Stimulated activated CD4-positive, alpha-beta T cell treated with anti-CD3 and anti-CD28 coated beads, TNF-alpha, amount 100 ng/mL, for 1 hour (primary cell): ENCODE measurements around the gene PADI2.

Experiments
- DNase-seq, 3 donors: peaks; one replicate each; pipeline ENCODE4 v3.0.0-alpha.2; 2020; ENCODE audit warnings: low read depth in 3 of 3, low spot score in 1 of 3

The PADI2 gene

DNA sequence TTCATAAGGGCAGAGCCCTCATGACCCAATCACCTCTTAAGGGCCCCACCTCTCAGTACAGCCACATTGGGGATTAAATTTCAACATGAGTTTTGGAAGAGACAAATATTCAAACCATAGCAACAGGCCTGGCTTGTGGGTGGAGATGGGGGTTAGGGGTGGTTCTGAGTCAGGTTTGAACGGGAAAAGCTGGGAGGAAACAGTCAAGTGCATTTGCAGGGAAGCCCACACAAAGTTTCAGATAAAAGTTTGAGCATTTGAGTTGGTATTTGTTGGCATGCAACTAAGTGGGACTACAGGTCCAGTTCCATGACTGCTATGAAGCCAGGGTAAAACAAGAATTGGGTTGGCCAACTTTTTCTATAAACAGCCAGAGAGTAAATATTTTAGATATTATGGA lies 21.0 kb upstream of the PADI2 start:
- no peak for DNase-seq

DNA sequence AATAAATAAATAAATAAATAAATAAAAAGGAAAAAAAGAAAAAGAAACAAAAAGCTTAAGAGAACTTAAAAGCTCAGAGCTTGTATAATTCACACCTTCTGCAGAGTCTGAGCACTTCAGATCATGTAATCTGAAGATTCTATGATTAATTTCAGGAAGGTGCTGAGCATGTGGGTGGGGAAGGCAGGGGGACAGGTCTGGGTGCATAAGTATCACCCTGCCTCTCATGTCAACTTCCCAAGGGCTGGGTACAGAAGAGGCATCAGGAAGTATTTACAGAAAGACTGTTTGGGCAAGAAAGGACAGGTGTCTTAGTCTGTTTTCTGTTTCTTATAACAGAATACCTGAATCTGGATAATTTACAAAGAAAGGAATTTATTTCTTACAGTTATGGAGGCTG lies 20.4 kb upstream of the PADI2 start:
- DNase-seq = no peak

DNA sequence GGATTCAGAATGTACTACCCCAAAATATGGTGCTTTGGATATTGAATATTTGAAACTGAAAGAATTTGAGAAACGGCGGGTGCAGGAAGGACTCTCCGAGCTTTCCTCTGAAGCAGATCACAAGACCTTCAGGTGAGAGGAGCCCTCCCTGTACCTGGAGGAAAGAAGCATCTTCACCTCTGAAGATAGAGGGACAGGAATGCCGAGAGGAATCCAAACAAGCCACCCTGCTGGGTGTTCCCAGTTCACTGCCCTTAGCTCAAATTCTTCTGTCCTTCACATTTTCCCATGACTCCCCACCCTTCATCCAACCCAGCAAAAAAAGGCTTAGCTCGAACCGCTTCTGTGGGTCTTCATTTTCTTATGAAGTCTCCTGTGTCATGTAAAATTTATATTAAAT lies 18.2 kb upstream of the PADI2 start:
- no peak for DNase-seq

DNA sequence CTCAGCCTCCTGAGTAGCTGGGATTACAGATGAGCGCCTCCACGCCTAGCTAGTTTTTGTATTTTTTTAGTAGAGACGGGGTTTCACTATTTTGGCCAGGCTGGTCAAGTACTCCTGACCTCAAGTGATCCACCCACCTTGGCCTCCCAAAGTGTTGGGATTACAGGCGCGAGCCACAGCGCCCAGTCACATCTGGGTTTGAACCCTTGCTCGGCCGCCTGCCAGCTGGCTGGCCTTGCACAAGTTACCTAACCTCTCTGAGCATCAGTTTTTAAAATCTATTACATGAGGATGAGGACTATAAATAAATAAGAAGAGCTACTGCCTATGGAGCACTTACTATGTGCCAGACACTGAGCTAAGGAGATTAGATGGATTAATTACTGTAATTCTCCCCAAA lies 17.7 kb upstream of the PADI2 start:
- DNase-seq = no peak

DNA sequence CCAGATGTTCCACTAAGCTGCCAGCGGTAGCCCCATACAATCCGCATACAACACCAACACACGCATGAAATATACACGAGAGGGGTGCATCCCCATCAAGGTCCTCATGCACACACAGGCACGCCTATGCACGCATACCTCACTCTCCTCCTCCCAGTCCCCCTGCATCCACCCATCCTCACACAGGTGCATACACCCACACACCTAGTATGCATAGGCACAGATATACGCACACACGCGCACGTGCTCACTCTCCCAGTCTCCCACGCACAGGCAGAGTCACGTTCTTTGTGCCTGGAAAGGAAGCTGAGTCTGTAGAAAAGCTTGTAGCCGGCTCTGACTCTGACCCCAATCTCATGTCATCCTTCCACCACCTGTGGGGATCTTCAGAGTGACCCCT lies 16.9 kb upstream of the PADI2 start:
- no peak for DNase-seq

DNA sequence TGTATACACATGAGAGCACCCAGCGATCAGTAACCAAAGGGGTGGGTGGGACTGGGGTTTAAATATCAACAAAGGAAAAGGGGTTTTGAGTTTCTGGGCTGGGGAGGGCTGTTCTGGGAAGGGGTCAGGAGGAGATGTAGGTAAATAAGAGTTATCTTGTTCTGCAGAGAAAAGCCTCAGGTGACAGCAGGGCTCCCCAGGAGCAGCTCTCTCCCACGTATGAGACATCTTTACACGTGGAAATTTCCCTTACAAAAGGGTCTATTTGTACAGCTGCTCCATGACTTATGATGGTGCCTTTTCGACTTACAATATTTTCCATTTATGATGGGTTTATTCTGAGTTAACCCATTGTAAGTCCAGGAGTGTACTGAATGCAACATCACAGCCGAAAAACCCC lies 16.3 kb upstream of the PADI2 start:
- no peak for DNase-seq

DNA sequence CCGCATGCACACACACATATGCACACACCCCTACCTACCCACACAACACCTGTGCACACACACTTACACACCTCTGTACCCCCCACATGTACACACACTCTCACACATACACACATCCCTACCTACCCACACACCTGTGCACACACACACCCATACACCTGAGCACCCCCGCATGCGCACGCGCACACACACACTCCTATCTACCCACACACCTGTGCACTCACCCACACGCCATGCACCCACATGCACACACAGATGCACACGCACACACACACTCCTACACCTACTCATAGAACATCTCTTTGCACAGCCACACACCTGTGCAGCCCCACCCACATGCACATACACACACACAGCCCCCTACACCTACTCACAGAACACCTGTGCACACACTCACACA lies 15.5 kb upstream of the PADI2 start:
- DNase-seq = no peak

DNA sequence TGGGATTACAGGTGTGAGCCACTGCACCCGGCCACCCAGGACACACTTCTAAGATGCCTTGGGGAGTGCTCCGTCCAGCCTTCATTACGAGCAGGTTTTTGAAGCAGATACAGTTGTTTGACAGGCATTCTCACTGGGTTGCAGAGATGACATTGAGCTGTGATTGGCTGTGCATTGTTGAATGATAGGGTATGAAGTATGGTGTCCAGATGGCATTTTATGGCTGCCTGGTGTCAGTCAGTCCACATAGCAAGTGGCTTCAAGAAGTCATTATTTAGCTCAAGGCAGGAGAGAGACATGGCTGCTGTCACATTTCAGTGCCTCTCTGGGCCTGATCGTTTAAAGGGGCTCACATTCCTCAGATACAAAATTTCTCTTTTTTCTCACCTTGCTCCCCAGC lies 14.8 kb upstream of the PADI2 start:
- DNase-seq = no peak

DNA sequence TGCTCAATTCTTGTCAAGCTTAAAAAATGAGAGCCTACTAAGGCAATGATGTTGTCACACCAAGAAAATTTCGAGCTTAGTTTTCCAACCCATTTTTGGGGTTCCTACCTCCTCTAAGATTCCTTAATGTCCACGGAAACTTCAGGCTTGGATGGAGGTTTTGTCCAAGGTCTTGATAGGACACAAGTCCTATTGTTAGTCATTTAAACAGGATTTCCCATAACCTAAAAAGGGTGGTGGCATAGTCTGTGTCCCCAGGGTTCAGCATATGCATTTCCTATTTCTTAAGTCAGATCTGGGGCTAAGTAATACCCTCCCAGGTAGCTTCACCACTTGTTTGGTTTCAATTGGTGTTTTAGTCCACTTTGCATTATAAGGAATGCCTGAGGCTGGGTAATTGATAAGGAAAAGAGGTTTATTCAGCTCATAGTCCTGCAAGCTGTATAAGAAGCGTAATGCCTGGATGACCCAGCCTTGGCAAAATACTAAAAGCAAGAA lies 10.9 kb upstream of the PADI2 start:
- no peak for DNase-seq

DNA sequence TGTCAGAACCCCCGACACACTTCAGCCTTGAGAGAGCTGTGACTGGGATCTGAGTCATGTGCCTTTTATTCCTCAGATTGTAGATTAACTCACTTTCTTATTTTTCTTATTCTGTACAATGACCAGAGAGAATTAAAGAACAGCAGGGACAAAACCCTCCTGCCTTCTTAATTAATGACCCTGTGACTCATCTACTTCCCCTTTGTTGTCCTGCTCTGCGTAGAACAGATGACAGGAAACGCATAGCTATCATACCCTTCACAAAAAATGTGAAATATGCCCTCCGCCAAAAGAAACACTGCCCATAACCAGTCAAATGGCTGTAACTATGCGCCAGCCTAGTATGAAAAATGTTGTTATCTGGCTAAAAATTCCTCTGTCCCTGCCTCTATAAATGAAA lies 9.1 kb upstream of the PADI2 start:
- no peak for DNase-seq

DNA sequence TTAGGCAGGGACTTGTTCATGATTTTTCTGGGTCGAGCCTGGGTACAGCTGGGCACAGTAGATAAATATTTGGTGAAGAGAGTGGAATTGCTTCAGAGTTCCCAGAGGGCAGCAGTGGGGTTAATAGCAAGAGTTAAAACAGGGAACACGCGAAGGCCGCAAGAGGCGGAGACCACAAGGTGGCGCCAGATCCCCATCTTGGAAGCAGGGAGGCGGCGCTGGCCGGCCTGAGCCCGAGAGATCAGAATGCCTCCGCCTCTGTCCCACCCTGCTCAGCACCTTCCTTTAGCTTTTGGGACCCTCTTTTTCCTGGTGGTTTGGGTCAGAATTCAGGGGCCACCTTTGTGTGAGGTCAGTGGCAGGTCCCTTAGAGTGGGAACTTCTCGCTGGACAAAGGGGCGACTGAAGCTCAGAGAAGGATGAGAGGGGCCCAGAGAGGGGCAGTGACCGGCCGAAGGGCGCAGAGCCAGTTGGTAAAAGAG lies 6.5 kb upstream of the PADI2 start:
- peak; percentile 50 to 87 (median 65) for DNase-seq

DNA sequence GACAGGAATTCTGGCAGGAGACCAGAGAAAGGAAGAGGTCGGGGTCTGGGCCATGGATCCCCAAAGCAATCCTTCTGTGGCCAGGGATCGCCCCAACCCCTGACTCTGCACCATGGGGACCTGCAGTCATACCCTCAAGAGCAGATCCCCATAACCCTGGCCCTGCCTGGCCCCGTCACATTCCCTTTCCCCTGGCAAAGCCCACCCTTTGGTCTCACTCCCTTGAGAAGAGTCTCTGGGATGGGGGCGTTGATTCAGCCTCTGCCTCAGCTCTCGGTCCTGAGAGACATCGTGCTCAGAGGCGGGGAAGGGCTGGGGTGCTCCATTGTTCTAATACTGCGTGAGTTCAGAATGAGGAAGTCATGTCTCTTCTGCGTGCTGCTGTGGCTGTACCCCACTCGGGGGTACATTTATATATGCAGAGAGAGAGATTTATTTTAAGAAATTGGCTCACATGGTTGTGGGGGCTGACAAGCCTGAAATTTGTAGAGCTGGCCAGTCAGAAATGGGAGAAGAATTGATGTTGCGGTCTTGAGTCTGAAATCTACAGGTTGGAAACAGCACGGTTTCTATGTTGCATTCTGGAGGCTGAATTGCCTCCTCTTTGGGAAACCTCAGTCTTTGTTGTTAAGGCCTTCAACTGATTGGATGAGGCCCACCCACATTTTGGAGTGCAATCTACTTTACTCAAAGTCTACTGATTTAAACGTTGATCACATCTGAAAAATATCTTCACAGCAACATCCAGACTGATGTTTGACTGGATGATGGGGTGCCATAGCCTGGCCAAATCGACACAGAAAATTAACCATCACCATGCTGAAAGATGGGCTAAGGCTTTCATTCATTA lies 4.2 kb upstream of the PADI2 start:
- no peak for DNase-seq

DNA sequence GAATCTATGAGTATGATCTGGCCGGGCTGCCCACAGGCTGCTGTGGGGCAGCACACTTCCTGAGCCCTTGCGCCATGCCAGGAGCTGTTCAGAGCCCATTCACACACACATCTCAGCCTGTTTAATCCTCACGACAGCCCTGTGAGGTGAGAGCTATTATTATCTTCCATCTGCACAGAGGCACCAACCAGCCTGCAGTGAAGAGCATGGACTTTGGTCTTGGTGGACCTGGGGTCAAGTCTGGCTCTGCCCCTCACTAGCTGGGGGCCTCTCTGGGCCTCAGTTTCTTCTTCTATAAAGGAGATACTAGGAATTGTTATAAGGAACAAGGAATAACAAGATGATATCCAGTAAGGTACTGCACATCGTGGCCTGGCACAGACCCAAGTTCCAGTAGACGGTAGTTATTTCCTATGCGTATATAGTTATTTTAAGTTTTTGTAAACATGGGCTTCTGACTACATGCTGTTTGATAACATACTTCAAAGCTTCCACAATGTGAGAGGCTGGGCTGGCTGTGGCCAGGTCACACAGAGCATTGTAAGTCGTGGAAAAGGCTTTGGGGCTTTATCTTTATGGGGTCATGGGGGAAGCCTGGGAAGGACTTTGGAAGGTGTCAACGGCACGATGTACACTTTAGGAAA lies 3.4 kb upstream of the PADI2 start:
- no peak for DNase-seq

DNA sequence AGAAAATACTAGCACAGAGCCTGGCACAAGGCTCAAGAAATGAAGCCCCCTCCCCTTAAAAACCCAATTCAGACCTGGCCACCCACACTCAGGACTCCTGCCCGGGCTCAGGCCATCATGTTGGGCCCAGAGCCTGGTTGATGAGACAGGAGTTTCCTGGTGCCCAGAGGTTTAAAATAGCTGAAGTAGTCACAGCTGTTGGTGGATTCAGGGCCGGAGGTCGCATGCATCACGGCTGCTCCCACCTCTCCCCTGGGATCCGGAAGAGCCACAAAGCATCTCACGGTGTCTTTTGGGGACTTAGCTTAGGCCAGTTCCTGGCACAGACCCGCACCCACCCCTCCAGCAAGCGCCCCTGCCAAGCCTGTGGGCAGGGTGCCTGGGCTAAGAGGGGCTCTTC lies 2.6 kb upstream of the PADI2 start:
- DNase-seq = no peak

DNA sequence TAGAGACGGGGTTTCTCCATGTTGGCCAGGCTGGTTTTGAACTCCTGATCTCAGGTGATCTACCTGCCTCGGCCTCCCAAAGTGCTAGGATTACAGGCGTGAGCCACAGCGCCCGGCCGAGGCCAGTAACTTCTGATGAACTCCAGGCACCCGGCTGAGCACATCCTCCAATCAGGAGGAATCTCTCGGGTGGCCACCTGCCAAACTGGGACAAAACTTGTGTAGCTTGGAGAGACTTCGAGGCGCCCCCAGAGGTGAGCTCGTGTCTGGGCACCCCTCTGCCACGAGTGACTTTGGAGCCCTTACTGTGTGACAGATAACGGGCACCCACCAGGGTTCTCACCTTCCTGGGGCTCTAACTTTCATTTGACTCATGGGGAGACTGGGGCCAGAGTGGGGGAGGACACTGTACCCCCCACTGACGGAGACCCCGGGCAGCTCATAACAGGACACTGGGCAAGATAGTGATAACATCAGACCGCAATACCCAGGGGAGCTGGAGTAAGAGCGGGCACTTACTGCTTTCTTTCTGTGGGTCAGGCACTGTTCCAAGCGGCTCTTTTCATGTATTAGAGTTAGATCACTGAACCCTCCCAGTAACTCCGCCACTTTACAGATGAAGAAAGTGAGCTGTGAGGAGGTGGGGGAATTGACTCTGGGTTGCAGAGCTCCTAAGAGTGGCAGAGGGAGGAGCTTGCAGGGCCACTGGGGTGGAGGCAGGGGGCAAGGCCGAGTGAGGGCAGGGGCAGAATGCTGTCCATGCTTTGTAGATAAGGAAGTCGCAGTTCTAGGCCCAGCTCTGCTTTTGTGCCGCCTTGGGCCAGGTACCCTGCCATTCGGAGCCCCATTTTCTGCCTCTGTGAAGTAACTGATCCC lies 1.9 kb upstream of the PADI2 start:
- DNase-seq = no peak

DNA sequence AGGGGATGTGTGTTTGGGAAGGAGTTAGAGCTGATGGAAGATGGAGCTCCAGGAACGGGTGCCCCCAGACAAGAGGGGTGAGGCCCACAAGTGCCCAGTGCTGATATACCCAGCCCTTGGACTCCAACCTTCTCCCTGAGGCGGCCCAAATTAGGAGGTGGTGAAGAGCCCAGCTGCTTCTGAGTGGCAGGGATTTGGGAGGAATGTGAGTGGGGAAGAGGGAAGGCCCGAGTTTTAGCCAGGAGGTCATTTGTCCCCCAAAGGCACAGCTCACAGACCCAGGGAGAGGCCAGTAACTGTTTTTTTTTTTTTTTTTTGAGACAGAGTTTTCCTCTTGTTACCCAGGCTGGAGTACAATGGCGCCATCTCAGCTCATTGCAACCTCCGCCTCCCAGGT lies 1.2 kb upstream of the PADI2 start:
- DNase-seq = no peak

DNA sequence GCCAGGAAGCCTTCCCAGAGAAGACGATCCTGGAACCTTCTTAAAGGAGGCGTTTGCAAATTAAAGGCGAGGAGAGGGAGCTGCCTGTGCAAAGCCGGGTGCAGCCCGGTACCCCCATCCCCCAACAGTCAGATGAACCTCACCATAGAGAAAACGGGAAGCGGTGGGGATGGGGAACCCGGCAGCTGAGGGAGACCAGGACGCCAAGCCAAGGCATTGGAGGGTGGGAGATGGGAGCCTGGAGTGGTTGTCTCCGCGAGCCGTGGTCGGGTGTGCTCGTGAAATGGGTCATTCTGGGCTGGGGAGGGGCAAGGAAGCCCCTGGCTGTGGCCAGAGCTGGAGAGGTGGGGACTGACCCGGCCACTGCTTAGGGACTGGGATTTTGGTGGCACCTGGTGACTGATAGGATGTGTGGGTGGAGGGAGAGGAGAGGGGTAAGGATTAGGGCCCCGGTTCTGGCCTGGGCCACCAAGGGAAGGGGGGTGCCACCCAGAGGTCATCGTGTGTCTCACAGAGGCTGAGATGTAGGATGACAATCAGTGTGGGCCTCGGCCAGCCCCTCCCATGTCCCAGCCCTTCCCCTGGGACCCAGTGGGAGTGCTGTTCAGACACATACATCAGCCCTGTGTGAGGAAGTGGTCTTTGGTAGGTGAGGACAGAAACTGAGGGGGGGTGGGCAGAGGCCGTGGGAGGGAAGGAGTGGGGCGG lies 676 bp upstream of the PADI2 start:
- no peak for DNase-seq

DNA sequence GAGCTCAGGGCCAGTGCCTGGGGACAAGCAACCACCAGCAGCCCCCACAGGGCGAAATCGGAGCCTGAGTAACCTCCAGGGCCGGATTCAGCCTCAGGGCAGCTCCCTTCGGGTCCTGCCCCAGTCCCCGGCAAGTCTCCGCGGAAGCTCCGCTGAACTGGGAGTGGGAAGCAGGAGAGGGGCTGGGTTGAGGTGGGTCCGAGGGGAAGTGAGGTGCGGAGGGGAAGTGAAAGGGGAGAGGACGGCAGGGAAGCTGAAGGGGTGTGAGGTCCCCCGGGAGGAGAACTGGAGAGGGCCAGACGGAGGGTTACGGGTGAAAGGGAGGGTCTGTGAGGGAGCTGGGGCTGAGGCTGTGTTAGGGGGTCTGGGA lies 560 bp downstream of the PADI2 start:
- no peak for DNase-seq

DNA sequence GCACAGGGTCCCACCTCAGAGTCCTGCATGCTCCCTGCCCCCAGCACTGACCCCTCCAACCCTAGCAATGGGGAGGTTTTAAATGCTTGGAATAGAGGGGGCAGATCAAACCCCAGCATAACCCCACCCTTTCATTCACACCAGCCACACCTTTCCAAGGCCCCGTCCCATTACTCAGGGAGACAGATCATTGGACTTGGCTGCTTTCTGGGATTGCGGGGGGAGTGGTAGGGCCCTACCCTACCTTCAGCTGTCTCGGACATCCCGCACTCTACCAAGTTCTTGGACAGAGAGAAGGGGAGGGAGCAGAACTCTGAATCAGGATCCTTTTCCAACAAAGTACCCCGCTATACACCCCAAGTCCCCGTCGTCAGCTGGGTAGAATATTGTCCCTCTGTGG lies 983 bp downstream of the PADI2 start:
- DNase-seq = no peak

DNA sequence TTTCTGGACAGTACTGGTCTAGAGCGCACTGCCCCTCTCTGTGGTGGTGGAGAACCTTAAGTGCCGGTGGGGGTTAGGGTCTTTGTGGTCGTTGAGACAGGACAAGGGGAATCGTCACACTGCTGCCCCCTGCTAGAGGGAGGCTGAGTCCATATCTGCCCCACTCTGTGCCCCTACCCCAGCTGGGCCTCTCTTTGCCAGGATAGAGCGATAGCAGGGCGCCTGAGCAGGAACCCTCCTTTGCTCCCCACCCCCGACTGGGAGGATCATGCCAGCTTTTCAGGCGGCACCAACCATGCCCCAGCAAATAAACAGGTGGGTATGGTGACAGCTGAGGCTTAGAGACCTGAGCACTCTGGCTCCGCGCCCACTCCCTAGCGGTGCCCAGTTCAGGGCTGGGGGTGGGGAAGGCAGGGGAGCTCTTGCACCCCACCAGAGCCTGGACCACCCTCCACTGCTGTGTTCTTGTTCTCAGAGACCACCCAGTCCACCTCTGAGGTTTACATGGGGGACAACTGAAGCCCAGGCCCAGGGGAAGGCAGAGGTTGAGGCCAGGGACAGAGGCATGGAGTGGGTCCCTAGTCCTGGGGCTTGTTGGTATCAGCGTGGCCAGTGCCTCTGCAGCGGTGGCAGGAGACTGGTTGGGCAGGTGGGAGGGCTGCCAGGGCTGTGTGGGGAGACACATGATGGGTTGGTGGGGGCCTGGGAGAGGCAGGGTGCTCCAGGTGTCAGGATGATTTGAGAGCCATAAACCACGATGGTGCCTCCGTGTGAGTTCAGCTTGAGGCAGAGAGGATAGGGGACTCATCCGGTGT lies 1.6 kb downstream of the PADI2 start:
- DNase-seq = no peak
